Upper lobe of left lung (tissue), 4 donors: Measurements from ENCODE around the gene RNF215.

ENCODE experiments used
- POLR2A ChIP-seq, 4 donors: fragments of 450-650 bp; IDR thresholded peaks; one replicate each; pipeline ENCODE4 v1.5.1; 2016 to 2017; ENCODE audit warnings: antibody characterized with exemption in 4 of 4, mild to moderate bottlenecking in 2 of 4
- TF ChIP-seq, protein P1 (sequence below), 6 experiments: fragments of 450-650 bp in 4 of 6; fragments of 200-600 bp in 2 of 6; sonication (generic) in 2 of 6; IDR thresholded peaks; one replicate each; pipeline ENCODE4 v1.5.1; 2016 to 2019; ENCODE audit warnings: antibody characterized with exemption in 6 of 6

DNA sequence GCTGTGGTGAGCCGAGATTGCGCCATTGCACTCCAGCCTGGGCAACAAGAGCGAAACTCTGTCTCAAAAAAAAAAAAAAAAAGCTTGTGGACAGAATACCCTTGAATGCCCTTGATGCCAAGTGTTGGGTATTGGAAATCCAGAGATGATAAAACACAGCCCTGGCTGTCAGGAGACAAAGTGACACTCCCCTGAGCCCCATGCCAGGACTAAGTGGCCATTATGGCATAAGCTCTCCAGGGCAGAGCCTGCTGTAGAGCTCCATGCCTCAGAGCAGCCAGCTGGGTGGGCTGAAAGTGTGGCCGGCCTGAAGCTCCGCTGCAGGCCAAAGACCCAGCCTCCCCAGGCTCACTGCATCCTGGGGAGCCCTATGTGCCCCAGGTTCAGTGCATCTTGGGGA is 4.9 kb downstream of the RNF215 start:
- TF ChIP-seq, protein P1, sequence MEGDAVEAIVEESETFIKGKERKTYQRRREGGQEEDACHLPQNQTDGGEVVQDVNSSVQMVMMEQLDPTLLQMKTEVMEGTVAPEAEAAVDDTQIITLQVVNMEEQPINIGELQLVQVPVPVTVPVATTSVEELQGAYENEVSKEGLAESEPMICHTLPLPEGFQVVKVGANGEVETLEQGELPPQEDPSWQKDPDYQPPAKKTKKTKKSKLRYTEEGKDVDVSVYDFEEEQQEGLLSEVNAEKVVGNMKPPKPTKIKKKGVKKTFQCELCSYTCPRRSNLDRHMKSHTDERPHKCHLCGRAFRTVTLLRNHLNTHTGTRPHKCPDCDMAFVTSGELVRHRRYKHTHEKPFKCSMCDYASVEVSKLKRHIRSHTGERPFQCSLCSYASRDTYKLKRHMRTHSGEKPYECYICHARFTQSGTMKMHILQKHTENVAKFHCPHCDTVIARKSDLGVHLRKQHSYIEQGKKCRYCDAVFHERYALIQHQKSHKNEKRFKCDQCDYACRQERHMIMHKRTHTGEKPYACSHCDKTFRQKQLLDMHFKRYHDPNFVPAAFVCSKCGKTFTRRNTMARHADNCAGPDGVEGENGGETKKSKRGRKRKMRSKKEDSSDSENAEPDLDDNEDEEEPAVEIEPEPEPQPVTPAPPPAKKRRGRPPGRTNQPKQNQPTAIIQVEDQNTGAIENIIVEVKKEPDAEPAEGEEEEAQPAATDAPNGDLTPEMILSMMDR (IDR thresholded peaks at IDR 0.05): no peak
- no peak for TF ChIP-seq POLR2A (IDR thresholded peaks at IDR 0.05)
